GM23338 (cell line): ENCODE data around the gene CHSY1. TPM values are rescaled to one million over a fixed set of nuclear protein-coding genes. Genes with fewer than 3 reads are reported as not detected.

ENCODE experiments used
- ATAC-seq: fragments of 200-7000 bp; cut with Tn5 transposase; 3 replicates; pipeline ENCODE4 v1.9.1; 2020
- DNase-seq: peaks from one replicate; pipeline ENCODE4 v3.0.0-alpha.2; 2015; ENCODE audit warnings: low spot score
- H2AFZ ChIP-seq: fragments of 200-600 bp; sonication (generic); 2 replicates; pipeline ENCODE4 v1.8.0; 2016; ENCODE audit warnings: antibody characterized with exemption, mild to moderate bottlenecking, moderate library complexity
- H3F3A ChIP-seq: fragments of 200-600 bp; sonication (generic); replicated peaks from 2 replicates; pipeline ENCODE4 v1.8.0; 2017; ENCODE audit warnings: antibody characterized with exemption, mixed run types, low read depth
- H3K27ac ChIP-seq: fragments of 200-600 bp; sonication (generic); 2 replicates; pipeline ENCODE4 v1.6.1; 2016; ENCODE audit warnings: low read depth
- H3K27me3 ChIP-seq: fragments of 200-600 bp; sonication (generic); 2 replicates; pipeline ENCODE4 v1.8.0; 2016; ENCODE audit warnings: mild to moderate bottlenecking, mixed run types, moderate library complexity; ENCODE audit not compliant: insufficient read depth
- H3K36me3 ChIP-seq: fragments of 200-600 bp; sonication (generic); 2 replicates; pipeline ENCODE4 v1.8.0; 2016; ENCODE audit warnings: mild to moderate bottlenecking; ENCODE audit not compliant: insufficient read depth
- H3K4me1 ChIP-seq: fragments of 200-600 bp; sonication (generic); 2 replicates; pipeline ENCODE4 v1.8.0; 2016; ENCODE audit warnings: mild to moderate bottlenecking, moderate library complexity; ENCODE audit not compliant: insufficient read depth
- H3K4me2 ChIP-seq: fragments of 200-600 bp; sonication (generic); 2 replicates; pipeline ENCODE4 v1.7.1; 2017; ENCODE audit warnings: mixed run types
- H3K4me3 ChIP-seq: fragments of 200-600 bp; sonication (generic); 2 replicates; pipeline ENCODE4 v1.6.1; 2016; ENCODE audit warnings: mixed run types
- H3K79me2 ChIP-seq: fragments of 200-600 bp; sonication (generic); replicated peaks from 2 replicates; pipeline ENCODE4 v1.8.0; 2017; ENCODE audit warnings: mild to moderate bottlenecking; ENCODE audit not compliant: insufficient read depth
- H3K9me2 ChIP-seq: fragments of 200-600 bp; sonication (generic); 2 replicates; pipeline ENCODE4 v1.8.0; 2017; ENCODE audit not compliant: insufficient read depth
- H4K20me1 ChIP-seq: fragments of 200-600 bp; sonication (generic); replicated peaks from 2 replicates; pipeline ENCODE4 v1.8.0; 2017; ENCODE audit warnings: mild to moderate bottlenecking; ENCODE audit not compliant: insufficient read depth
- H3K27ac Mint-ChIP-seq: 2 replicates; pipeline ENCODE4 v1.8.0; 2020; ENCODE audit warnings: inconsistent platforms, mild to moderate bottlenecking, moderate library complexity, mixed read lengths
- H3K27me3 Mint-ChIP-seq: 3 replicates; pipeline ENCODE4 v1.8.0; 2022; ENCODE audit warnings: low read depth, mild to moderate bottlenecking, moderate library complexity, mixed read lengths, inconsistent platforms; ENCODE audit not compliant: insufficient read depth, poor library complexity
- H3K36me3 Mint-ChIP-seq: 3 replicates; pipeline ENCODE4 v1.8.0; 2021; ENCODE audit warnings: low read depth, mild to moderate bottlenecking, inconsistent platforms, moderate library complexity, mixed read lengths
- H3K4me1 Mint-ChIP-seq: 3 replicates; pipeline ENCODE4 v1.8.0; 2020; ENCODE audit warnings: mild to moderate bottlenecking, inconsistent platforms, mixed read lengths
- H3K4me3 Mint-ChIP-seq: 3 replicates; pipeline ENCODE4 v1.8.0; 2021; ENCODE audit warnings: moderate library complexity, mild to moderate bottlenecking, inconsistent platforms, mixed read lengths
- H3K9me3 Mint-ChIP-seq: 3 replicates; pipeline ENCODE4 v1.8.0; 2020; ENCODE audit warnings: moderate library complexity, mild to moderate bottlenecking, inconsistent platforms, mixed read lengths
- EZH2phosphoT487 ChIP-seq: fragments of 200-600 bp; sonication (generic); IDR thresholded peaks from one replicate; pipeline ENCODE4 v1.8.1; 2018; ENCODE audit warnings: antibody characterized with exemption; ENCODE audit not compliant: unreplicated experiment
- JUNB ChIP-seq: IDR thresholded peaks from one replicate; pipeline ENCODE4 v1.6.1; 2016; ENCODE audit warnings: antibody characterized with exemption; ENCODE audit not compliant: unreplicated experiment
- ZNF331 ChIP-seq: fragments of 250-450 bp; sonication (Bioruptor Pico); IDR thresholded peaks from 2 replicates; pipeline ENCODE4 v1.5.0; 2020; ENCODE audit warnings: low read depth, mild to moderate bottlenecking, moderate library complexity
- polyA plus RNA-seq: library from polyadenylated mRNA; unstranded; fragments of >200 nt; fragmentation: Nextera tagmentation; extraction: Ambion mirVana; gene quantifications from 2 replicates; pipeline ENCODE4 v1.2.1, GENCODE V29; 2016
- total RNA-seq: library from RNA; depleted of rRNA; stranded (reverse); fragments of >200 nt; shearing (Covaris generic); gene quantifications from 2 replicates; pipeline ENCODE4 v1.2.3, GENCODE V29; 2014
- TF ChIP-seq, protein P1 (sequence below): IDR thresholded peaks from one replicate; pipeline ENCODE4 v1.6.1; 2018; ENCODE audit warnings: antibody characterized with exemption; ENCODE audit not compliant: unreplicated experiment
- TF ChIP-seq, protein P2 (sequence below): fragments of 250-450 bp; sonication (Bioruptor Pico); IDR thresholded peaks from 2 replicates; pipeline ENCODE4 v1.5.0; 2020; ENCODE audit warnings: mild to moderate bottlenecking, moderate library complexity

CHSY1 gene
- total and polyA plus RNA-seq, 2 experiments from 2014 or later: 9.8 to 47.7 TPM

DNA sequence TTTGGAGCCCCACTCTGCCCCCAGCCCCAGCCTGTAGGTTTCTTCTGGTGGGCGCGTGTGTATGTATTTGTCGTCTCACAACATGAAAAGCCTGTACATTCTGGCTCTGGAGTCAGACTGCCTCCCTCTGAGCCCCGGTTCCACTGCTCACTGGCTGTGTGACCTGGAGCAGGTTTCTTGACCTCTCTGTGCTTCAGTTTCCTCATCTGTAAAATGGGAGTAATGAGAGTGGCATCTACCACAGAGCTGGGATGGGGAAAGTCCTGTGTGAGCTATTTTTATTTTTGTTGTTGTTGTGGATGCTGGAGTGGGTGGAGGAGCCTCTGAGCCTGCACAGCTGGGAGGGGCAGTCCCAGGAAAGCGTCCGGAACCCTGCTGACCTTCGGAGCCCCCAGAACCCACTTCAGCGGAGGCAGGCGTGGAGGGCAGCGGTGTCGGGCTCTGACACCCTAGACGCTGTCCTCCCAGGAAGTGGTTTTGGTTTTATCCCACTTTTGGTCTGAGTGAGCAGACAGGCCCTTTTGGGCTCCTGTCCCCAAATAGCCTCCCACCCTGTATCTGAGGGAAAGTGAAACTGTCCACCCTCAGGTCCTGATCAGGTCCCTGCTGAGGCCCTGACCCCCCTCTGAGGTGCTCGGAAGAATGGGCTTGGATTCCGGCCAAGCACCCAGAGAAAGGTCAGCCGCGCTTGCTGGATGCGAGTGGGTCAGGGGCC is 103.5 kb downstream of the CHSY1 start:
- Mint-ChIP-seq H3K4me3 (no peak overlapping the region), H3K36me3 (no peaks in the 10 kb centered on the region), H3K4me1 (peaks cover 11% of the 10 kb centered on the region), H3K27me3 (peaks cover 2% of the 10 kb centered on the region), H3K9me3 (no peaks in the 10 kb centered on the region), H3K27ac (no peak overlapping the region)
- Histone ChIP-seq H3K4me2 (no peak overlapping the region), H3K27ac (no peak overlapping the region), H3F3A (peaks cover 5% of the 10 kb centered on the region; the same call in 1 of the 2 replicates), H3K9me2 (0 out of 2 replicates have a peak, but pooled peaks cover 3% of the 10 kb centered on the region), H3K4me3 (no peak overlapping the region), H3K79me2 (no peaks in the 10 kb centered on the region), H3K27me3 (no peaks in the 10 kb centered on the region), H2AFZ (no peak overlapping the region), H3K36me3 (no peaks in the 10 kb centered on the region), H3K4me1 (no peaks in the 10 kb centered on the region), H4K20me1 (no peaks in the 10 kb centered on the region)
- DNase-seq (no peak), ATAC-seq (no peak)
- TF ChIP-seq EZH2phosphoT487: no peak
- TF ChIP-seq ZNF331 (CRISPR knock-in tag): no peak
- TF ChIP-seq, protein P1, sequence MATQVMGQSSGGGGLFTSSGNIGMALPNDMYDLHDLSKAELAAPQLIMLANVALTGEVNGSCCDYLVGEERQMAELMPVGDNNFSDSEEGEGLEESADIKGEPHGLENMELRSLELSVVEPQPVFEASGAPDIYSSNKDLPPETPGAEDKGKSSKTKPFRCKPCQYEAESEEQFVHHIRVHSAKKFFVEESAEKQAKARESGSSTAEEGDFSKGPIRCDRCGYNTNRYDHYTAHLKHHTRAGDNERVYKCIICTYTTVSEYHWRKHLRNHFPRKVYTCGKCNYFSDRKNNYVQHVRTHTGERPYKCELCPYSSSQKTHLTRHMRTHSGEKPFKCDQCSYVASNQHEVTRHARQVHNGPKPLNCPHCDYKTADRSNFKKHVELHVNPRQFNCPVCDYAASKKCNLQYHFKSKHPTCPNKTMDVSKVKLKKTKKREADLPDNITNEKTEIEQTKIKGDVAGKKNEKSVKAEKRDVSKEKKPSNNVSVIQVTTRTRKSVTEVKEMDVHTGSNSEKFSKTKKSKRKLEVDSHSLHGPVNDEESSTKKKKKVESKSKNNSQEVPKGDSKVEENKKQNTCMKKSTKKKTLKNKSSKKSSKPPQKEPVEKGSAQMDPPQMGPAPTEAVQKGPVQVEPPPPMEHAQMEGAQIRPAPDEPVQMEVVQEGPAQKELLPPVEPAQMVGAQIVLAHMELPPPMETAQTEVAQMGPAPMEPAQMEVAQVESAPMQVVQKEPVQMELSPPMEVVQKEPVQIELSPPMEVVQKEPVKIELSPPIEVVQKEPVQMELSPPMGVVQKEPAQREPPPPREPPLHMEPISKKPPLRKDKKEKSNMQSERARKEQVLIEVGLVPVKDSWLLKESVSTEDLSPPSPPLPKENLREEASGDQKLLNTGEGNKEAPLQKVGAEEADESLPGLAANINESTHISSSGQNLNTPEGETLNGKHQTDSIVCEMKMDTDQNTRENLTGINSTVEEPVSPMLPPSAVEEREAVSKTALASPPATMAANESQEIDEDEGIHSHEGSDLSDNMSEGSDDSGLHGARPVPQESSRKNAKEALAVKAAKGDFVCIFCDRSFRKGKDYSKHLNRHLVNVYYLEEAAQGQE: no peak
- no peak for TF ChIP-seq JUNB
- TF ChIP-seq, protein P2, sequence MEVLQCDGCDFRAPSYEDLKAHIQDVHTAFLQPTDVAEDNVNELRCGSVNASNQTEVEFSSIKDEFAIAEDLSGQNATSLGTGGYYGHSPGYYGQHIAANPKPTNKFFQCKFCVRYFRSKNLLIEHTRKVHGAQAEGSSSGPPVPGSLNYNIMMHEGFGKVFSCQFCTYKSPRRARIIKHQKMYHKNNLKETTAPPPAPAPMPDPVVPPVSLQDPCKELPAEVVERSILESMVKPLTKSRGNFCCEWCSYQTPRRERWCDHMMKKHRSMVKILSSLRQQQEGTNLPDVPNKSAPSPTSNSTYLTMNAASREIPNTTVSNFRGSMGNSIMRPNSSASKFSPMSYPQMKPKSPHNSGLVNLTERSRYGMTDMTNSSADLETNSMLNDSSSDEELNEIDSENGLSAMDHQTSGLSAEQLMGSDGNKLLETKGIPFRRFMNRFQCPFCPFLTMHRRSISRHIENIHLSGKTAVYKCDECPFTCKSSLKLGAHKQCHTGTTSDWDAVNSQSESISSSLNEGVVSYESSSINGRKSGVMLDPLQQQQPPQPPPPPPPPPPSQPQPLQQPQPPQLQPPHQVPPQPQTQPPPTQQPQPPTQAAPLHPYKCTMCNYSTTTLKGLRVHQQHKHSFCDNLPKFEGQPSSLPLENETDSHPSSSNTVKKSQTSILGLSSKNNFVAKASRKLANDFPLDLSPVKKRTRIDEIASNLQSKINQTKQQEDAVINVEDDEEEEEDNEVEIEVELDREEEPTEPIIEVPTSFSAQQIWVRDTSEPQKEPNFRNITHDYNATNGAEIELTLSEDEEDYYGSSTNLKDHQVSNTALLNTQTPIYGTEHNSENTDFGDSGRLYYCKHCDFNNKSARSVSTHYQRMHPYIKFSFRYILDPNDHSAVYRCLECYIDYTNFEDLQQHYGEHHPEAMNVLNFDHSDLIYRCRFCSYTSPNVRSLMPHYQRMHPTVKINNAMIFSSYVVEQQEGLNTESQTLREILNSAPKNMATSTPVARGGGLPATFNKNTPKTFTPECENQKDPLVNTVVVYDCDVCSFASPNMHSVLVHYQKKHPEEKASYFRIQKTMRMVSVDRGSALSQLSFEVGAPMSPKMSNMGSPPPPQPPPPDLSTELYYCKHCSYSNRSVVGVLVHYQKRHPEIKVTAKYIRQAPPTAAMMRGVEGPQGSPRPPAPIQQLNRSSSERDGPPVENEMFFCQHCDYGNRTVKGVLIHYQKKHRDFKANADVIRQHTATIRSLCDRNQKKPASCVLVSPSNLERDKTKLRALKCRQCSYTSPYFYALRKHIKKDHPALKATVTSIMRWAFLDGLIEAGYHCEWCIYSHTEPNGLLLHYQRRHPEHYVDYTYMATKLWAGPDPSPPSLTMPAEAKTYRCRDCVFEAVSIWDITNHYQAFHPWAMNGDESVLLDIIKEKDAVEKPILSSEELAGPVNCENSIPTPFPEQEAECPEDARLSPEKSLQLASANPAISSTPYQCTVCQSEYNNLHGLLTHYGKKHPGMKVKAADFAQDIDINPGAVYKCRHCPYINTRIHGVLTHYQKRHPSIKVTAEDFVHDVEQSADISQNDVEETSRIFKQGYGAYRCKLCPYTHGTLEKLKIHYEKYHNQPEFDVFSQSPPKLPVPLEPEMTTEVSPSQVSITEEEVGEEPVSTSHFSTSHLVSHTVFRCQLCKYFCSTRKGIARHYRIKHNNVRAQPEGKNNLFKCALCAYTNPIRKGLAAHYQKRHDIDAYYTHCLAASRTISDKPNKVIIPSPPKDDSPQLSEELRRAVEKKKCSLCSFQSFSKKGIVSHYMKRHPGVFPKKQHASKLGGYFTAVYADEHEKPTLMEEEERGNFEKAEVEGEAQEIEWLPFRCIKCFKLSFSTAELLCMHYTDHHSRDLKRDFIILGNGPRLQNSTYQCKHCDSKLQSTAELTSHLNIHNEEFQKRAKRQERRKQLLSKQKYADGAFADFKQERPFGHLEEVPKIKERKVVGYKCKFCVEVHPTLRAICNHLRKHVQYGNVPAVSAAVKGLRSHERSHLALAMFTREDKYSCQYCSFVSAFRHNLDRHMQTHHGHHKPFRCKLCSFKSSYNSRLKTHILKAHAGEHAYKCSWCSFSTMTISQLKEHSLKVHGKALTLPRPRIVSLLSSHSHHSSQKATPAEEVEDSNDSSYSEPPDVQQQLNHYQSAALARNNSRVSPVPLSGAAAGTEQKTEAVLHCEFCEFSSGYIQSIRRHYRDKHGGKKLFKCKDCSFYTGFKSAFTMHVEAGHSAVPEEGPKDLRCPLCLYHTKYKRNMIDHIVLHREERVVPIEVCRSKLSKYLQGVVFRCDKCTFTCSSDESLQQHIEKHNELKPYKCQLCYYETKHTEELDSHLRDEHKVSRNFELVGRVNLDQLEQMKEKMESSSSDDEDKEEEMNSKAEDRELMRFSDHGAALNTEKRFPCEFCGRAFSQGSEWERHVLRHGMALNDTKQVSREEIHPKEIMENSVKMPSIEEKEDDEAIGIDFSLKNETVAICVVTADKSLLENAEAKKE (CRISPR knock-in tag): no peak
